G401 (cell line): ENCODE results near the gene LARGE1. TPM values are rescaled to one million over a fixed set of nuclear protein-coding genes. Genes with fewer than 3 reads are reported as not detected.

ENCODE experiments used
- DNase-seq: peaks from one replicate; pipeline ENCODE4 v3.0.0-alpha.2; 2015; ENCODE audit warnings: low spot score
- in situ Hi-C: cut with HindIII; loops from 2 replicates; pipeline ENCODE4 v1.10.0; 2016; ENCODE audit warnings: low sequenced_read_pairs, mixed read lengths
- total RNA-seq: library from RNA; depleted of rRNA; stranded (reverse); fragments of >200 nt; shearing (Covaris generic); gene quantifications from 2 replicates; pipeline ENCODE4 v1.2.3, GENCODE V29; 2014

LARGE1 gene
- total RNA-seq, 1 experiment from 2014 or later: 0.10 TPM

GRCh38 chr22:33451866-33452469 lies 468.3 kb downstream of the LARGE1 start:
- in situ Hi-C loops: no loop called here
- DNase-seq: no peak

- in situ Hi-C loops: no loop called here
- no peak for DNase-seq
These were observed 469.5 kb downstream of the LARGE1 start for GRCh38 chr22:33450756-33451155.

- DNase-seq: no peak
- in situ Hi-C loops: no loop called here
These were observed 472.5 kb downstream of the LARGE1 start for GRCh38 chr22:33447733-33448132.

GRCh38 chr22:33443683-33444082 lies 476.6 kb downstream of the LARGE1 start:
- in situ Hi-C loops: no loop called here
- DNase-seq: no peak

GRCh38 chr22:33440756-33441155 lies 479.5 kb downstream of the LARGE1 start:
- no peak for DNase-seq
- in situ Hi-C loops: no loop called here

- DNase-seq: peak; percentile 94
- in situ Hi-C loops: no loop called here
These were observed 482.0 kb downstream of the LARGE1 start for GRCh38 chr22:33438273-33438672.

GRCh38 chr22:33431300-33431699 lies 489.0 kb downstream of the LARGE1 start:
- no peak for DNase-seq

GRCh38 chr22:33429281-33429680 lies 491.0 kb downstream of the LARGE1 start:
- no peak for DNase-seq
- in situ Hi-C loops: no loop called here

More at GRCh38 chr22:33431300-33431699, 489.0 kb downstream of the LARGE1 start:
- in situ Hi-C loops: no loop called here

- in situ Hi-C loops: no loop called here
- DNase-seq: no peak
These were observed 492.8 kb downstream of the LARGE1 start for GRCh38 chr22:33427461-33427860.

GRCh38 chr22:33426451-33426850 lies 493.8 kb downstream of the LARGE1 start:
- peak; percentile 53 for DNase-seq
- in situ Hi-C loops: no loop called here

- in situ Hi-C loops: no loop called here
- no peak for DNase-seq
These were observed 498.4 kb downstream of the LARGE1 start for GRCh38 chr22:33421859-33422258.

GRCh38 chr22:33418484-33418883 lies 501.8 kb downstream of the LARGE1 start:
- DNase-seq: no peak
- in situ Hi-C loops: no loop called here

- no peak for DNase-seq
- in situ Hi-C loops: no loop called here
These were observed 504.9 kb downstream of the LARGE1 start for GRCh38 chr22:33415401-33415800.

- in situ Hi-C loops: no loop called here
- no peak for DNase-seq
These were observed 511.2 kb downstream of the LARGE1 start for GRCh38 chr22:33409079-33409478.

- DNase-seq: no peak
- in situ Hi-C loops: no loop called here
These were observed 515.1 kb downstream of the LARGE1 start for GRCh38 chr22:33405194-33405593.

GRCh38 chr22:33404723-33405122 lies 515.6 kb downstream of the LARGE1 start:
- in situ Hi-C loops: no loop called here
- DNase-seq: no peak

GRCh38 chr22:33402325-33402724 lies 518.0 kb downstream of the LARGE1 start:
- no peak for DNase-seq
- in situ Hi-C loops: no loop called here

GRCh38 chr22:33401291-33401690 lies 519.0 kb downstream of the LARGE1 start:
- no peak for DNase-seq
- in situ Hi-C loops: no loop called here

GRCh38 chr22:33400891-33401290 lies 519.4 kb downstream of the LARGE1 start:
- in situ Hi-C loops: no loop called here
- no peak for DNase-seq

GRCh38 chr22:33400061-33400840 lies 520.0 kb downstream of the LARGE1 start:
- in situ Hi-C loops: no loop called here

GRCh38 chr22:33397381-33397907 lies 522.8 kb downstream of the LARGE1 start:
- in situ Hi-C loops: no loop called here
- no peak for DNase-seq

More at GRCh38 chr22:33400061-33400840, 520.0 kb downstream of the LARGE1 start:
- DNase-seq: no peak
